Inflammatory macrophage treated with lipopolysaccharide for 4 hours (primary cell): Measurements from ENCODE around the gene ZBTB7B.

Source experiments
- DNase-seq: peaks from one replicate; pipeline ENCODE4 v3.0.0-alpha.2; 2020

ZBTB7B gene

GRCh38 chr1:155005076-155006011 is 2.7 kb downstream of the ZBTB7B start:
- peak; percentile 33 for DNase-seq

GRCh38 chr1:155006601-155007101 is 4.0 kb downstream of the ZBTB7B start:
- peak; percentile 81 for DNase-seq

GRCh38 chr1:155007251-155007828 is 4.7 kb downstream of the ZBTB7B start:
- no peak for DNase-seq

GRCh38 chr1:155008015-155008941 is 5.7 kb downstream of the ZBTB7B start:
- no peak for DNase-seq

GRCh38 chr1:155009221-155009711 is 6.7 kb downstream of the ZBTB7B start:
- DNase-seq, result no peak

- no peak for DNase-seq
Measured at GRCh38 chr1:155009742-155010141, 7.1 kb downstream of the ZBTB7B start.

GRCh38 chr1:155010211-155010918 is 7.8 kb downstream of the ZBTB7B start:
- DNase-seq, result no peak

- DNase-seq, result no peak
Measured at GRCh38 chr1:155011004-155011416, 8.4 kb downstream of the ZBTB7B start.

GRCh38 chr1:155011437-155012025 is 8.9 kb downstream of the ZBTB7B start:
- DNase-seq, result no peak

- DNase-seq, result peak; percentile 69
Measured at GRCh38 chr1:155012026-155012546, 9.5 kb downstream of the ZBTB7B start.

- peak; percentile 34 for DNase-seq
Measured at GRCh38 chr1:155012776-155013602, 10.4 kb downstream of the ZBTB7B start.

- no peak for DNase-seq
Measured at GRCh38 chr1:155013632-155014031, 11.0 kb downstream of the ZBTB7B start.

- no peak for DNase-seq
Measured at GRCh38 chr1:155014709-155015508, 12.3 kb downstream of the ZBTB7B start.

GRCh38 chr1:155015527-155016230 is 13.1 kb downstream of the ZBTB7B start:
- no peak for DNase-seq

- DNase-seq, result no peak
Measured at GRCh38 chr1:155016231-155016831, 13.7 kb downstream of the ZBTB7B start.

- DNase-seq, result peak; percentile 74
Measured at GRCh38 chr1:155017041-155017945, 14.7 kb downstream of the ZBTB7B start.

GRCh38 chr1:155017946-155018316 is 15.3 kb downstream of the ZBTB7B start:
- DNase-seq, result no peak
